Adipocyte (in vitro differentiated cells): ENCODE results near the gene ACTN1.
A peak's percentile ranks its signal among the peaks of the same experiment; 100 is the strongest.
"Not testable (repeated sequence)": the region's sequence is repeated elsewhere in the genome, so short reads cannot be mapped to it uniquely, and the experiment has no call there.

ENCODE experiments used
- DNase-seq: peaks from one replicate; pipeline ENCODE4 v3.0.0-alpha.2; 2015; ENCODE audit warnings: low read depth
- H3K27me3 ChIP-seq: replicated peaks from 2 replicates; pipeline ENCODE4 v1.7.0; 2013; ENCODE audit warnings: mild to moderate bottlenecking, low read length, moderate library complexity; ENCODE audit not compliant: control insufficient read depth, insufficient read depth
- H3K36me3 ChIP-seq: 2 replicates; pipeline ENCODE4 v1.7.0; 2013; ENCODE audit warnings: low read length, mild to moderate bottlenecking, moderate library complexity; ENCODE audit not compliant: control insufficient read depth, insufficient read depth, severe bottlenecking
- H3K4me1 ChIP-seq: 2 replicates; pipeline ENCODE4 v1.7.0; 2013; ENCODE audit warnings: mild to moderate bottlenecking, low read length, moderate library complexity; ENCODE audit not compliant: control insufficient read depth, insufficient read depth
- H3K4me3 ChIP-seq: 2 replicates; pipeline ENCODE4 v1.7.0; 2013; ENCODE audit warnings: mild to moderate bottlenecking, low read length, moderate library complexity
- H3K9ac ChIP-seq: 2 replicates; pipeline ENCODE4 v1.7.0; 2013; ENCODE audit warnings: mild to moderate bottlenecking, low read length, moderate library complexity
- H3K9me3 ChIP-seq: 2 replicates; pipeline ENCODE4 v1.7.0; 2013; ENCODE audit warnings: mild to moderate bottlenecking, low read length, moderate library complexity; ENCODE audit not compliant: control insufficient read depth

ACTN1 gene

DNA sequence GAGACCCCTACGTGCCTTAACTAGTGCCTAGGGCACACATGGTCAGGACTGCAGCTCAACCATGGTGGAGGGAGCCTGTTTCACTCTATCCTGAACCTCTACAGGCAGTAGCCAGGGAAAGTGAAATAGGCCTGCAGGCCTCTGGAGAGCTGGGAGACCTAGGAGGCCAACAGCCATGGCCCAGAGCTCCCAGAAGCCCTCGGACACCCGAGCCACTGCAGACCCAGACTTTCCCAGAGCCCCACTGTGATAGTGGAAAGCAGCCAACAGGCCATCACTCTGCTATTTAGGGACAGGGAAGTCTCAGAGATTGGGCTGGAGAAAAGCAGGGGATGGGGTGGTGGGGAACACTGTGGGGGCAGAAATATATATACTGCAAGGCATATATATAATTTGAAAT is 129.7 kb downstream of the ACTN1 start:
- Histone ChIP-seq H3K9ac (no peak overlapping the region), H3K27me3 (no peaks in the 10 kb centered on the region), H3K9me3 (no peaks in the 10 kb centered on the region), H3K4me3 (no peak overlapping the region), H3K36me3 (no peaks in the 10 kb centered on the region), H3K4me1 (no peaks in the 10 kb centered on the region)
- no peak for DNase-seq

DNA sequence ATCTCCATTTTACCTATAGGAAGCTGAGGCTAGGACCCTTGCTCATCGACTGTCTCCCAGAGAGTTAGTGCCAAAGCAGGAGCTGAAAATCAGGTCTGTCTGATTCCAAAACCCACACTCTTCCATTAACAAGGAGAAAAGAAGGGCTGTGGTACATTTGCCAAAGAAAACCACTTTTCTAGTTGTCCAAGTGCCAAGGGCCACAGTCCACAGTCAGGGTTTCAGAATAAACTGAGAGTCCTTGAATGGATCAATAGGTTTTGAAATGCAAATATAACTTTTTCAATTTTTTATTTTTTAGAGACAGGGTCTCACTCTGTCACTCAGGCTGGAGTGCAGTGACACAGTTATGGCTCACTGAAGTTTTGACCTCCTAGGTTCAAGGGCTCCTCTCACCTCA is 130.8 kb downstream of the ACTN1 start:
- Histone ChIP-seq H3K9ac (no peak overlapping the region), H3K36me3 (no peaks in the 10 kb centered on the region), H3K9me3 (no peaks in the 10 kb centered on the region), H3K27me3 (no peaks in the 10 kb centered on the region), H3K4me3 (no peak overlapping the region), H3K4me1 (peaks cover 6% of the 10 kb centered on the region)
- DNase-seq, result no peak

DNA sequence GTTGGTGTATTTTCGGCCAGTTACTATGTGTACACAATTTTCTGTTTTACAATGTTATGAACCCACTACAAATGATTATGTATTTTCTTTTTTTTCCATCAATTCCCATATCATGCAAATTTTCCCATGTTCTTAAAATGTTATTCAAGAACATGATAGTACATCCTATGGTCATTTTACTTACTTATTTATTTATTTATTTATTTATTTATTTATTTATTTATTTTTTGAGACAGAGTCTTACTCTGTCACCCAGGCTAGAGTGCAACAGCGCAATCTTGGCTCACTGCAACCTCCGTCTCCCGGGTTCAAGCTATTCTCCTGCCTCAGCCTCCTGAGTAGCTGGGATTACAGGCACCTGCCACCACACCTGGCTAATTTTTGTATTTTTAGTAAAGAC is 131.5 kb downstream of the ACTN1 start:
- H3K4me3 ChIP-seq, DNase-seq, H3K9ac ChIP-seq, H3K9me3 ChIP-seq, H3K36me3 ChIP-seq, H3K27me3 ChIP-seq, H3K4me1 ChIP-seq: not testable (repeated sequence)

DNA sequence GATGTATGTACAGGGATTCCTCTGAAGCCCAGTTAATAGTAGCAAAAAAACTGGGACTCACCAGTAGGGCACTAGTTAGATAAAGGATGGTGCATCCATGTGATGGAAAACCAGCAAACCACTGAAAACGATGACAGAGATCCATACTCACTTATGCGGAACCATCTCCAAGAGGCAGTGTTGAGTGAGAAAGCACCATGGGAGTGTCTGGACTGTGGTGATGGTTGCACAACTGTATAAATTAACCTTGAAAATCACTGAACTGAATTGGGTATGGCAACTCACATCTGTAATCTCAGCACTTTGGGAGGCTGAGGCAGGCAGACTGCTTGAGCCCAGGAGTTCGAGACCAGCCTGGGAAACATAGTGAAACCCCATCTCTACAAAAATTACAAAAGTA is 132.6 kb downstream of the ACTN1 start:
- DNase-seq, result peak; percentile 15
- Histone ChIP-seq H3K9me3 (no peaks in the 10 kb centered on the region), H3K9ac (no peak overlapping the region), H3K27me3 (no peaks in the 10 kb centered on the region), H3K36me3 (no peaks in the 10 kb centered on the region), H3K4me1 (peaks cover 6% of the 10 kb centered on the region), H3K4me3 (no peak overlapping the region)

DNA sequence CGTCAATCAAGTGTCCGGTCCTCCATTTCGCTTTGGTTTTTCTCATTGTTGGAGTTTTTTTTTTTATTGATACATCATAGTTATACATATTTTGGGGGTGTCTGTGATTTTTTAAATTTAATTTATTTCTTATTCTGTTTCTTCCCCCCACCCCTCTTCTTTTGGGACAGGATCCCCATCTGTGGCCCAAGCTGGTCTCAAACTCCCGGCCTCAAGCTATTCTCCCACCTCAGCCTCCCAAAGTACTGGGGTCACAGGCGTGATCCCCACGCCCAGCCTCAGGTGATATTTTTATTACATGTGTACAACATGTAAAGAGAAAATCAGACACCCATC is 134.9 kb downstream of the ACTN1 start:
- Histone ChIP-seq H3K4me1 (peaks cover 9% of the 10 kb centered on the region), H3K9ac (peak overlapping the region; percentile 76), H3K36me3 (peaks cover 5% of the 10 kb centered on the region), H3K4me3 (no peak overlapping the region), H3K27me3 (no peaks in the 10 kb centered on the region), H3K9me3 (no peaks in the 10 kb centered on the region)
- DNase-seq, result no peak

DNA sequence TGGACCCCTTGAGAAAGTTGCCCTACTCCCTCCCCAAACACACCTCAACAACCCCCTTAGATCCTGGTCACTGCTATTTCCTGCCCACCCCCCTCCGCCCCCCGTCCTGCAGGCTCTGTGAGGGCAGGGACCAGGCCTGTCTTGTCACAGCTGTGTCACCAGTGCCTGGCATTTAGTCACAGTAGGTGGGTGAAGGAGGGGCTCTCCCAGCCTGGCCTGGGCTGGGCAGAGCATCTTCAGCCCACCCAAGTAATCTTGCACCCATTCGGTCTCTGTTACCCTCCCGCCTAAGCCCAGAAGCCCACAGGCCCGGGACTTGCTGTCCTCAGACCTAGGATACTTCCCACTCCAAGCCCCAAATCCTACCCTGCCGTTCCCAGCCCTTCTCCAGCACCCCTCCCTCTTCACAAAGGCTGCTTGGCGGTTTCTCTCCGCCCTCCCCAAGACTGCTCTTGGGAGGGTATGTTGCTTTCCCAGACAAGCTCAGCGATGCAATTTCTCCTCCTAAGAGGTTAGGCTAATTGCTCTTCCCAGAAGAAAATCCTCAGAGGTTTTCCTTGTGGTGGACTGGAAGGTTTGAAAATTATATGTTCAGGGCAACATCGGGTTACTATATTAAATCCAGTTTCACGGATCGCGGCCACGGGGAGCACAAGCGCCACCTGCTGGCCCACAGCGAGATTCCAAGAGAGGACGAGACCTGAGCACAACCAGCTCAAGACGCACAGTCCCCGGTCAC is 135.5 kb downstream of the ACTN1 start:
- Histone ChIP-seq H3K4me3 (peak overlapping the region; percentile 75), H3K9ac (peak overlapping the region; percentile 76), H3K36me3 (peaks cover 10% of the 10 kb centered on the region), H3K27me3 (no peaks in the 10 kb centered on the region), H3K9me3 (no peaks in the 10 kb centered on the region), H3K4me1 (peaks cover 9% of the 10 kb centered on the region)
- DNase-seq, result peak; percentile 86

DNA sequence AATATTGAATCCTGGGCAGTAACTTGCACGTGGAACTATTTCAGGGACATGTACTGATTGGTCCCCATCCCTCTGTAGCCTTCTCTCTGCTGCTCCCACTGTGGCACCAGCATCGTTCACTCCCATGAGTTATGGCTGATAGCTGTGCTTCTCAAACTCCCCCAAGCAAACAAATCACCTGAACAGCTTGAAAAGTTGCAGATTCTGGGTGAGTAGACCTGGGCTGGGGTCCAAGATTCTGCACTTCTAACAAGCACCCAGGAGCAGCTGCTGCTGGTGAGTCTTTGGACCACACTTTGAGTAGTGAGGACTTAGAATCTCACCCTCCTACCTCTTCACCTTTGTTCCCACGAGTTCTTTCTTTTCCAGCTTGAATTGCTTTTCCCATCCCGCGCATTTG is 136.8 kb downstream of the ACTN1 start:
- Histone ChIP-seq H3K36me3 (peaks cover 10% of the 10 kb centered on the region), H3K9ac (no peak overlapping the region), H3K4me3 (no peak overlapping the region), H3K4me1 (peaks cover 9% of the 10 kb centered on the region), H3K27me3 (no peaks in the 10 kb centered on the region), H3K9me3 (no peaks in the 10 kb centered on the region)
- no peak for DNase-seq

DNA sequence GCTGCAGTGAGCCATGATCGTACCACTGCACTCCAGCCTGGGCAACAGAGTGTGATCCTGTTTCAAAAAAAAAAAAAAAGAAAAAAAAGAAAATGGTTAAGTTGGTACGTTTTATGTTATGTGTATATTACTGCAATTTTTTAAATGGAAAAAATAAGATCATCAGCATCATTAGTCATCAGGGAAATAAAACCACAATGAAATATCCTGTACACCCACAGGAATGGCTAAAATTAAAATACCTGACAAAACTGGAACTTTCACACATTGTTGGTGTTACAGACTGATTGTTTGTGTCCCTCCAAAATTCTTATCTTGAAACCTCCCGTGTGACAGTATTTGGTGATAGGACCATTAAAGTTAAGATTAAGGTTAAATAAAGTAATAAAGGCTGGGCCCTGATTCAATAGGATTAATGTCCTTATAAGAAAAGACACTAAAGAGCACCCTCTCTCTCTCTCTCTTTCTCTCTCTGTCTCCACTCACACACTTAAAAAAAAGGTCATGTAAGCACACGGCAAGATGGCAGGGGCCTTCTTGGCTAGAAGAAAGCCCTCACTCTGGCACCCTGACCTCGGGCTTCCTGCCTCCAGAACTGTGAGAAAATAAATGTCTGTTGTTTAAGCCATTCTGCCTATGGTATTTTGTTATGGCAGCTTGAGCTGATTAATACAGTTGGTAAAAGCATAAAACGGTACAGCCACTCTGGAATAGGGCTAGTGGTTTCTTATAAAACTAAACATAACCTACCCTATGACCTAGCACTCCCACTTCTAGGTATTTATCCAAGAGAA is 137.9 kb downstream of the ACTN1 start:
- peaks cover 4% of the 10 kb centered on the region for H3K9me3 ChIP-seq
- H3K4me1 ChIP-seq, result peaks cover 9% of the 10 kb centered on the region
- no peaks in the 10 kb centered on the region for H3K27me3 ChIP-seq
- H3K4me3 ChIP-seq, result no peak overlapping the region
- no peak overlapping the region for H3K9ac ChIP-seq
- no peak for DNase-seq
- peaks cover 11% of the 10 kb centered on the region for H3K36me3 ChIP-seq

DNA sequence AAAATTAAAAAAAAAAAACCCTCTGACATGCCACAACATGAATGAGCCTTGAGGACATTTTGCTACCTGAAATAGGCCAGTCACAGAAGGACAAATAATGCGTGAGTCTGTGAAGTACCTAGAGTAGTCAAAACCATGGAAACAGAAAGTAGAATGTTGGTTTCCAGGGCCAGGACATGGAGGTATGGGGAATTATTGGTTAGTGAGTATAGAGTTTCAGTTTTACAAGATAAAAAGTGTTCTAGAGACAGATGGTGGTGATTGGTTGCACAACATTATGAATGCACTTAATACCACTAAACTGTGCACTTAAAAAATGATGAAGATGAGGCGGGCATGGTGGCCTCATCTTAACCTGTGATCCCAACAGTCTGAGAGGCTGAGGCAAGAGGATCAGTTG is 138.6 kb downstream of the ACTN1 start:
- H3K4me3 ChIP-seq, result no peak overlapping the region
- DNase-seq, result no peak
- H3K9me3 ChIP-seq, result peaks cover 10% of the 10 kb centered on the region
- H3K36me3 ChIP-seq, result peaks cover 16% of the 10 kb centered on the region
- H3K27me3 ChIP-seq, result no peaks in the 10 kb centered on the region
- H3K9ac ChIP-seq, result no peak overlapping the region
- H3K4me1 ChIP-seq, result peaks cover 9% of the 10 kb centered on the region

DNA sequence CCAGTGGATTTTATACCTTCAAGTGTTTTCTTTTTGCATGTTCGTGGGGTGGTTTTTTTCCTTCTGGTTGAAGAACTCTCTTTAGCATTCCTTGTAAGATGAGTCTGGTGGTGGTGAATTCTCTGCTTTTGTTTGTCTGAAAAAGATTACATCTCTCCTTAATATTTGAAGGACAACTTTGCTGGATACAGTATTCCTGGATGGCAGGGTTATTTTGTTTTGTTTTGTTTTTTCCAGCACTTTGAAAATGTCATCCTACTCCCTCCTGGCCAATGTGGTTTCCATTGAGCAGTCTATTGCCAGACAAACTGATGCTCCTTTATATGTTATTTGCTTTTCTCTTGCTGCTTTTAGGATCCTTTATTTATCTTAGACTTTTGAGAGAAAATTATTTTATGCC is 143.0 kb downstream of the ACTN1 start:
- Histone ChIP-seq H3K36me3 (peaks cover 19% of the 10 kb centered on the region), H3K9ac (no peak overlapping the region), H3K4me1 (peaks cover 2% of the 10 kb centered on the region), H3K4me3 (no peak overlapping the region), H3K9me3 (peaks cover 10% of the 10 kb centered on the region), H3K27me3 (no peaks in the 10 kb centered on the region)
- DNase-seq, result no peak

DNA sequence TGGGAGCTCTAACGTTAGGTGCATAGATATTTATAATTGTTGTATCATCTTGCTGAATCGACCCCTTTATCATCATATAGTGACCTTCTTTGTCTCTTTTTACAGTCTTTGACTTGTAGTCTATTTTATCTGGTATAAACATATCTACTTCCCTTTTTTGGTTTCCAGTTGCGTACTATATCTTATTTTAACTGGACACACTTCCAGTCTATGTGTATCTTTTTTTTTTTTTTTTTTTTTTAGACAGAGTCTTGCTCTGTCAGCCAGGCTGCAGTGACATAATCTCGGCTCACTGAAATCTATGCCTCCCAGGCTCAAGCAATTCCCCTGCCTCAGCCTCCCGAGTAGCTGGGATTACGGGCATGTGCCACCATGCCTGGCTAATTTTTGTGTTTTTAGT is 144.3 kb downstream of the ACTN1 start:
- H3K9ac ChIP-seq, result no peak overlapping the region
- no peak overlapping the region for H3K4me3 ChIP-seq
- H3K36me3 ChIP-seq, result peaks cover 19% of the 10 kb centered on the region
- no peak for DNase-seq
- no peaks in the 10 kb centered on the region for H3K27me3 ChIP-seq
- no peaks in the 10 kb centered on the region for H3K4me1 ChIP-seq
- peaks cover 10% of the 10 kb centered on the region for H3K9me3 ChIP-seq
